NCI-H345 treated with DMSO at 0.1 percent for 48 hours (cell line): Measurements from ENCODE around the gene CFAP46.
"Not testable (repeated sequence)": the region's sequence is repeated elsewhere in the genome, so short reads cannot be mapped to it uniquely, and the experiment has no call there.

Experiments used
- DNase-seq: peaks from one replicate; lab custom pipeline; 2025; ENCODE audit not compliant: unreplicated experiment; lab: John Stamatoyannopoulos, UW

Gene CFAP46

GRCh38 chr10:132779549-132780294 lies 162.6 kb downstream of the CFAP46 start:
- no peak for DNase-seq

GRCh38 chr10:132777441-132777840 lies 164.9 kb downstream of the CFAP46 start:
- no peak for DNase-seq

- DNase-seq: no peak
Observed at GRCh38 chr10:132776821-132777220, 165.5 kb downstream of the CFAP46 start.

- DNase-seq: no peak
Observed at GRCh38 chr10:132776186-132776585, 166.2 kb downstream of the CFAP46 start.

GRCh38 chr10:132774902-132775863 lies 167.2 kb downstream of the CFAP46 start:
- DNase-seq: peak; percentile 72

- no peak for DNase-seq
Observed at GRCh38 chr10:132774181-132774901, 168.0 kb downstream of the CFAP46 start.

GRCh38 chr10:132772816-132773215 lies 169.6 kb downstream of the CFAP46 start:
- DNase-seq: not testable (repeated sequence)

GRCh38 chr10:132770061-132771021 lies 172.0 kb downstream of the CFAP46 start:
- no peak for DNase-seq

GRCh38 chr10:132768346-132769248 lies 173.8 kb downstream of the CFAP46 start:
- DNase-seq: no peak

- no peak for DNase-seq
Observed at GRCh38 chr10:132766291-132766690, 176.1 kb downstream of the CFAP46 start.

- no peak for DNase-seq
Observed at GRCh38 chr10:132765435-132765834, 176.9 kb downstream of the CFAP46 start.

GRCh38 chr10:132764108-132764507 lies 178.3 kb downstream of the CFAP46 start:
- DNase-seq: no peak

- DNase-seq: no peak
Observed at GRCh38 chr10:132763545-132763944, 178.8 kb downstream of the CFAP46 start.

GRCh38 chr10:132762267-132762666 lies 180.1 kb downstream of the CFAP46 start:
- no peak for DNase-seq

GRCh38 chr10:132761395-132762060 lies 180.8 kb downstream of the CFAP46 start:
- no peak for DNase-seq

- no peak for DNase-seq
Observed at GRCh38 chr10:132758865-132759264, 183.5 kb downstream of the CFAP46 start.
